HEK293T (cell line): ENCODE data around the gene GINS2.
A peak's percentile ranks its signal among the peaks of the same experiment; 100 is the strongest.

Experiments
- CTCF ChIA-PET: fragments of 350-600 bp; formaldehyde crosslinking; extraction: SDS; loops from one replicate; lab custom pipeline; 2021; ENCODE audit warnings: antibody characterized with exemption, inconsistent platforms; lab: Yijun Ruan, JAX
- POLR2A ChIA-PET: fragments of 350-600 bp; formaldehyde crosslinking; extraction: SDS; loops from one replicate; lab custom pipeline; 2020; ENCODE audit warnings: antibody characterized with exemption, inconsistent platforms; lab: Yijun Ruan, JAX
- DNase-seq: peaks from one replicate; pipeline ENCODE4 v3.0.0; 2012; ENCODE audit warnings: mixed read lengths; ENCODE audit errors: extremely low spot score
- ARNT ChIP-seq: fragments of 450-650 bp; IDR thresholded peaks from 2 replicates; pipeline ENCODE4 v1.6.1; 2017; ENCODE audit warnings: mild to moderate bottlenecking
- BHLHE40 ChIP-seq: fragments of 450-650 bp; IDR thresholded peaks from 2 replicates; pipeline ENCODE4 v1.6.1; 2016; ENCODE audit warnings: mild to moderate bottlenecking, moderate library complexity, borderline replicate concordance
- CTBP1 ChIP-seq: fragments of 450-650 bp; IDR thresholded peaks from 2 replicates; pipeline ENCODE4 v1.6.1; 2016; ENCODE audit warnings: borderline replicate concordance
- ELF4 ChIP-seq: fragments of 450-650 bp; IDR thresholded peaks from 2 replicates; pipeline ENCODE4 v1.6.1; 2017; ENCODE audit warnings: antibody characterized with exemption
- FOXA1 ChIP-seq: fragments of 450-650 bp; IDR thresholded peaks from 2 replicates; pipeline ENCODE4 v1.6.1; 2016; ENCODE audit warnings: mild to moderate bottlenecking
- FOXK2 ChIP-seq: fragments of 450-650 bp; IDR thresholded peaks from 2 replicates; pipeline ENCODE4 v1.6.1; 2016; ENCODE audit warnings: mild to moderate bottlenecking
- FOXM1 ChIP-seq: fragments of 450-650 bp; IDR thresholded peaks from 2 replicates; pipeline ENCODE4 v1.6.1; 2017; ENCODE audit warnings: mild to moderate bottlenecking, borderline replicate concordance
- HDGF ChIP-seq: fragments of 450-650 bp; IDR thresholded peaks from 2 replicates; pipeline ENCODE4 v1.6.1; 2017; ENCODE audit warnings: antibody characterized with exemption, borderline replicate concordance
- L3MBTL2 ChIP-seq: fragments of 450-650 bp; conservative IDR thresholded peaks from 2 replicates; pipeline ENCODE4 v1.6.1; 2016; ENCODE audit warnings: mild to moderate bottlenecking
- LEF1 ChIP-seq: fragments of 450-650 bp; IDR thresholded peaks from 2 replicates; pipeline ENCODE4 v1.6.1; 2017; ENCODE audit warnings: mild to moderate bottlenecking, borderline replicate concordance
- NFRKB ChIP-seq: fragments of 450-650 bp; IDR thresholded peaks from 2 replicates; pipeline ENCODE4 v1.6.1; 2016; ENCODE audit warnings: mild to moderate bottlenecking, moderate library complexity
- PKNOX1 ChIP-seq: fragments of 450-650 bp; IDR thresholded peaks from 2 replicates; pipeline ENCODE4 v1.6.1; 2016
- SP1 ChIP-seq: fragments of 450-650 bp; IDR thresholded peaks from 2 replicates; pipeline ENCODE4 v1.6.1; 2017
- SUZ12 ChIP-seq: fragments of 450-650 bp; IDR thresholded peaks from 2 replicates; pipeline ENCODE4 v1.6.1; 2016; ENCODE audit warnings: mild to moderate bottlenecking
- TARDBP ChIP-seq: fragments of 450-650 bp; IDR thresholded peaks from 2 replicates; pipeline ENCODE4 v1.6.1; 2016
- ZNF384 ChIP-seq: fragments of 450-650 bp; IDR thresholded peaks from 2 replicates; pipeline ENCODE4 v1.6.1; 2016

The GINS2 gene

GRCh38 chr16:85635545-85636140, 53.1 kb downstream of the GINS2 start:
- TF ChIP-seq FOXM1 (no peak), FOXK2 (no peak), SP1 (no peak), L3MBTL2 (no peak), FOXA1 (no peak), ZNF384 (no peak), SUZ12 (no peak), LEF1 (no peak), ARNT (no peak)
- ChIA-PET POLR2A (no interaction called here), CTCF (interaction anchor here (2.2 kb wide), 1 partner anchor 20 kb away, joined by 8 read pairs; no protein-coding TSS in a partner anchor)
- no peak for DNase-seq

GRCh38 chr16:85634747-85635544, 53.8 kb downstream of the GINS2 start:
- ChIA-PET POLR2A (no interaction called here), CTCF (no interaction called here)
- no peak for DNase-seq
- peak; percentile 82 for TF ChIP-seq PKNOX1
- TF ChIP-seq SP1 = no peak

- CTCF ChIA-PET = no interaction called here
- POLR2A ChIA-PET = no interaction called here
- no peak for DNase-seq
- no peak for TF ChIP-seq NFRKB
- no peak for TF ChIP-seq SUZ12
- TF ChIP-seq ARNT = no peak
- TF ChIP-seq BHLHE40 = no peak
- no peak for TF ChIP-seq L3MBTL2
- TF ChIP-seq CTBP1 = no peak
- no peak for TF ChIP-seq FOXA1
- TF ChIP-seq SP1 = no peak
- no peak for TF ChIP-seq ZNF384
- TF ChIP-seq TARDBP = no peak
- TF ChIP-seq FOXK2 = no peak
These were observed 54.9 kb downstream of the GINS2 start for GRCh38 chr16:85633888-85634287.

- DNase-seq = no peak
- TF ChIP-seq BHLHE40 (no peak), NFRKB (no peak), SUZ12 (no peak), HDGF (no peak), SP1 (no peak), PKNOX1 (no peak), L3MBTL2 (no peak), FOXM1 (no peak), ELF4 (no peak), FOXK2 (no peak), LEF1 (no peak), ARNT (no peak), ZNF384 (no peak), FOXA1 (no peak), CTBP1 (no peak)
- POLR2A ChIA-PET = no interaction called here
- CTCF ChIA-PET = no interaction called here
These were observed 55.4 kb downstream of the GINS2 start for GRCh38 chr16:85633438-85633743.

GRCh38 chr16:85632709-85633437, 55.9 kb downstream of the GINS2 start:
- ChIA-PET CTCF (no interaction called here), POLR2A (no interaction called here)
- DNase-seq = no peak
- TF ChIP-seq NFRKB (no peak), PKNOX1 (no peak), FOXM1 (no peak), ZNF384 (no peak), LEF1 (no peak), SUZ12 (no peak), FOXK2 (no peak), HDGF (no peak), ARNT (no peak), ELF4 (no peak), FOXA1 (no peak), BHLHE40 (no peak), TARDBP (no peak), CTBP1 (no peak), L3MBTL2 (no peak)
